ENCODE data around the gene CAMSAP1. TPM values are rescaled to one million over a fixed set of nuclear protein-coding genes. Genes with fewer than 3 reads are reported as not detected.

Gene CAMSAP1
- total and polyA plus RNA-seq, 2 donors from 2014 or later = 3.3 to 38.6 TPM

DNA sequence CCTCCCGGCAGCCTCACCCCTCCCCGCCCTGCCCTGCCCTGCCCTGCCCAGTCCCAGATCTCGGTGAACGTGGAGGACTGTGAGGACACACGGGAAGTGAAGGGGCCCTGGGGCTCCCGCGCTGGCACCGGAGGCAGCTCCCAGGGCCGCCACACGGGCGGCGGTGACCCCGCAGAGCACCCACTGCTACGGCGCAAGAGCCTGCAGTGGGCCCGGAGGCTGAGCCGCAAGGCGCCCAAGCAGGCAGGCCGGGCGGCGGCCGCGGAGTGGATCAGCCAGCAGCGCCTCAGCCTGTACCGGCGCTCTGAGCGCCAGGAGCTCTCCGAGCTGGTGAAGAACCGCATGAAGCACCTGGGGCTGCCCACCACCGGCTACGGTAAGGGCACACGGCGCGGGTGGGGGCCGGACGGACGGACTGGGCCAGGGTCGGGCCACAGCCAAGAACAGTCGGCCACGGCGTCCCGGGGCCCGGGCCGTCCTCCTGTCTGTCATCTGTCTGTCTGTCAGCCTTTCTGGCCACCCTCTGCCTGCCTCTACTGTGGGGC, 121.1 kb downstream of the CAMSAP1 start:
- Histone ChIP-seq H3K4me1 (ENCODE audit: control insufficient read depth in 2 of 3, insufficient read depth in 2 of 3, low read depth in 1 of 3, low read length in 3 of 3) (no peaks in the 10 kb centered on the region), H3K9ac (ENCODE audit: low read length in 3 of 3) (no peak overlapping the region), H3K27ac (ENCODE audit: low read depth in 2 of 2, low read length in 2 of 2) (no peak overlapping the region), H3K4me3 (ENCODE audit: low read length in 3 of 3) (no peak overlapping the region), H3K9me3 (ENCODE audit: control insufficient read depth in 2 of 3, insufficient read depth in 1 of 3, low read length in 3 of 3) (no peaks in the 10 kb centered on the region), H3K36me3 (ENCODE audit: control insufficient read depth in 2 of 3, insufficient read depth in 3 of 3, low read length in 3 of 3) (no peaks in the 10 kb centered on the region), H3K27me3 (ENCODE audit: control insufficient read depth, insufficient read depth, low read length) (no peaks in the 10 kb centered on the region)
- TF ChIP-seq, protein P1, sequence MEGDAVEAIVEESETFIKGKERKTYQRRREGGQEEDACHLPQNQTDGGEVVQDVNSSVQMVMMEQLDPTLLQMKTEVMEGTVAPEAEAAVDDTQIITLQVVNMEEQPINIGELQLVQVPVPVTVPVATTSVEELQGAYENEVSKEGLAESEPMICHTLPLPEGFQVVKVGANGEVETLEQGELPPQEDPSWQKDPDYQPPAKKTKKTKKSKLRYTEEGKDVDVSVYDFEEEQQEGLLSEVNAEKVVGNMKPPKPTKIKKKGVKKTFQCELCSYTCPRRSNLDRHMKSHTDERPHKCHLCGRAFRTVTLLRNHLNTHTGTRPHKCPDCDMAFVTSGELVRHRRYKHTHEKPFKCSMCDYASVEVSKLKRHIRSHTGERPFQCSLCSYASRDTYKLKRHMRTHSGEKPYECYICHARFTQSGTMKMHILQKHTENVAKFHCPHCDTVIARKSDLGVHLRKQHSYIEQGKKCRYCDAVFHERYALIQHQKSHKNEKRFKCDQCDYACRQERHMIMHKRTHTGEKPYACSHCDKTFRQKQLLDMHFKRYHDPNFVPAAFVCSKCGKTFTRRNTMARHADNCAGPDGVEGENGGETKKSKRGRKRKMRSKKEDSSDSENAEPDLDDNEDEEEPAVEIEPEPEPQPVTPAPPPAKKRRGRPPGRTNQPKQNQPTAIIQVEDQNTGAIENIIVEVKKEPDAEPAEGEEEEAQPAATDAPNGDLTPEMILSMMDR (IDR thresholded peaks at IDR 0.05; ENCODE audit: borderline replicate concordance, extremely low read depth, insufficient read depth) = no peak
- FAIRE-seq (no peak), DNase-seq (no peak)
- intact Hi-C loops (cut with DNase I) = no loop called here

GRCh38 chr9:135785013-135785575, 122.3 kb downstream of the CAMSAP1 start:
- H3K27ac ChIP-seq (ENCODE audit: low read depth in 2 of 2, low read length in 2 of 2) = no peak overlapping the region
- H3K4me1 ChIP-seq (ENCODE audit: control insufficient read depth in 2 of 3, insufficient read depth in 2 of 3, low read depth in 1 of 3, low read length in 3 of 3) = no peaks in the 10 kb centered on the region
- DNase-seq (no peak), FAIRE-seq (no peak)
- H3K4me3 ChIP-seq (ENCODE audit: low read length in 3 of 3) = no peak overlapping the region
- no peaks in the 10 kb centered on the region for H3K36me3 ChIP-seq (ENCODE audit: control insufficient read depth in 2 of 3, insufficient read depth in 3 of 3, low read length in 3 of 3)
- H3K9me3 ChIP-seq (ENCODE audit: control insufficient read depth in 2 of 3, insufficient read depth in 1 of 3, low read length in 3 of 3) = no peaks in the 10 kb centered on the region
- no peaks in the 10 kb centered on the region for H3K27me3 ChIP-seq (ENCODE audit: control insufficient read depth, insufficient read depth, low read length)
- H3K9ac ChIP-seq (ENCODE audit: low read length in 3 of 3) = no peak overlapping the region
- TF ChIP-seq, protein P1 (IDR thresholded peaks at IDR 0.05; ENCODE audit: borderline replicate concordance, extremely low read depth, insufficient read depth) = no peak
- intact Hi-C loops (cut with DNase I) = no loop called here

DNA sequence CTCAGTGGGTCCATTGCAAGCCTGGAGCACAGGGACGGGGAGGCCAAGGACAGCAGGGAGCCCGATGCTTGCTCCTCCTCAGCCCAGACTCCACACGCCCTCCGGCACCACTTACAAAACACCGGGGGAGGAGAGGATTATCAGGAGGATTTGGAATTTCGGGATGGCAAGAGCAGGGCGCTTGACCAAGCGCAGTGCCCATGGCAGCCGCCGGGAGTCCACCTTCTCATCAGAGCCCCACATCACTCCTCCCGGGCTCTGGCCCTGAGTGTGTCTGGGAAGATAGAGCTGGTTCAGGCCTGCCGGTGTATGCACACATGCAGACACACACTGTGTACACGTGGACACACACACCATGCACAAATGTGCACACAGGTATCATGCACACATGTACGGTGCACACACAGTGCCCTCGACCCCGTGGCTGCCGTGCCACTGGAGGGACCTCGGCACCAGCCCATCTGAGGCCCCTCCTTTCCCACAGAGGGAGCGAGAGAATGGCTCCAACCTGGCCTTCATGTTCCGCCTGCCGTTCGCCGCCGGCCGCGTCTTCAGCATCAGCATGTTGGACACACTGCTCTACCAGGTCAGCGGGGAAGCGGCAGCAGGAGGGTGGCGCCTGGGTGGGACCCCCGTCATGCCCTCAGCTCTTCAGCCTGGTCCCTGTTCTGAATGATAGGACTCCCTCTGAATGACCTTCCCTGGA, 123.7 kb downstream of the CAMSAP1 start:
- DNase-seq = no peak
- H3K4me1 ChIP-seq (ENCODE audit: control insufficient read depth in 2 of 3, insufficient read depth in 2 of 3, low read depth in 1 of 3, low read length in 3 of 3) = no peaks in the 10 kb centered on the region
- no peaks in the 10 kb centered on the region for H3K27me3 ChIP-seq (ENCODE audit: control insufficient read depth, insufficient read depth, low read length)
- H3K36me3 ChIP-seq (ENCODE audit: control insufficient read depth in 2 of 3, insufficient read depth in 3 of 3, low read length in 3 of 3) = no peaks in the 10 kb centered on the region
- no peak overlapping the region for H3K9ac ChIP-seq (ENCODE audit: low read length in 3 of 3)
- TF ChIP-seq, protein P1 (IDR thresholded peaks at IDR 0.05; ENCODE audit: borderline replicate concordance, extremely low read depth, insufficient read depth) = no peak
- intact Hi-C loops (cut with DNase I) = no loop called here
- no peak for FAIRE-seq
- H3K9me3 ChIP-seq (ENCODE audit: control insufficient read depth in 2 of 3, insufficient read depth in 1 of 3, low read length in 3 of 3) = no peaks in the 10 kb centered on the region
- H3K27ac ChIP-seq (ENCODE audit: low read depth in 2 of 2, low read length in 2 of 2) = no peak overlapping the region
- no peak overlapping the region for H3K4me3 ChIP-seq (ENCODE audit: low read length in 3 of 3)
